HS-5 (cell line): ENCODE results near the gene MPDZ.

Source experiments
- DNase-seq: peaks from one replicate; pipeline ENCODE4 v3.0.0-alpha.2; 2012; ENCODE audit warnings: low read depth

Gene MPDZ

DNA sequence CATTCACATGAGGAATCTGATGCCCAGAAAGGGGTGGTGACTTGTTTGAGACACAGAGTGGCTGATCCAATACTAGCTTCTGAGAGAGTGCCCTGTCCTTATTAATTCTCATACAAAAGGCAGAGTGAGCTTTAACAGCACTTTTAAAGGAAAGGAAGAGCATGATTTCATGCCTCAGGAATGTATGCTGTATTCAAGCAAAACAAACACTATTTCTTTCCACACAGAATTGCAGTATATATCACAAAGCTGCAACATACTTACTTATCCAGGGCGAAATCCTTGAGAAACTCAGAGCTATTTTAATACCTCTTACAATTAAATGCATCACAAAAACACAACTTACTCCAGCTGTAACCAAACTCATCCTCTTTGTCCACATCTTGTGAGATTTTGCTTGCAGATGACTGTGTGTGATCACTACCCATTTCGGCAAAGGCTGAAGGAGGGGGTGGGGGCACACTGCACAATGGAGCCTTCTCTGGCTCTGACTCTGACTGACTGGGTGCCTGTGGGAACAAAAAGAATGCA is 139.8 kb downstream of the MPDZ start:
- DNase-seq = peak; percentile 78

- no peak for DNase-seq
Measured at GRCh38 chr9:13137426-13137825, 142.1 kb downstream of the MPDZ start.

DNA sequence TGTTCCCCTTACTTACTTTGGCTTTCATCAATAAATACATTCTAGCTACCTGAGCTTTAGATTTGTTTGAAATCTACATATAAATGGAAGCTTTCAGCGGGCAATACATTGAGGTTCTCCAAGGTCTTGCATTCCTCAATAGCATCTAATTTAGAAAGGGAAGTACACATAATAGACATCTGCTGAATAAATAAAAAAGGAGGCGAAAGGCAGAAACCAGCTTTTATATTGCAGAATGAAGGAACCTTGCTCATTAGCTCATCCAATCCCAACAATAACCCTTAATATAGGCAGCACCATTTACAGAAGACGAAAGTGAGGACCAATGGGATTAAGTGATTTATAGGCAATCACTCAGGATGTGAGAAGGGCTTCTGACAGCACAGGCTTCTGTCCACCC is 147.5 kb downstream of the MPDZ start:
- DNase-seq = no peak

GRCh38 chr9:13131416-13131815 is 148.1 kb downstream of the MPDZ start:
- no peak for DNase-seq

GRCh38 chr9:13128266-13128860 is 151.1 kb downstream of the MPDZ start:
- DNase-seq = no peak

DNA sequence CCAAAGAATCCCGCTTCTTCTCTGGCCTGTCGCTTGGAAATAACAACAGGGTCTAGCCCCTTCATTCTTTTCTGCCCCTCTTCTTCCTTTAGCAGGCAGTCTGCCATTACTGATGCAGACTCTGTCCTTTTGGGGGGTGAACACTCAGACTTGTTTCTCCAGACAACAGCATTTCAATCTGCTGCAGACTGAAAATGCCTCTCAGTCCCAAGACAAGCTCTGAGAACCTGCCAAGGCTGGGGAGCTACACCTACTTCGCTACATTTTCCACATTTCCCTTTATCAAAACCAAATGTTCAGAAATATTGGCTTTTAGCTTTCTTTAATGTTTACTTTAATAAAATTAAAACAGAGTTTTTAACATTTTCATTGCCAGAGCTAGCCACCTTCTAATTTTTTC is 152.4 kb downstream of the MPDZ start:
- DNase-seq = no peak

GRCh38 chr9:13125261-13125660 is 154.2 kb downstream of the MPDZ start:
- no peak for DNase-seq

DNA sequence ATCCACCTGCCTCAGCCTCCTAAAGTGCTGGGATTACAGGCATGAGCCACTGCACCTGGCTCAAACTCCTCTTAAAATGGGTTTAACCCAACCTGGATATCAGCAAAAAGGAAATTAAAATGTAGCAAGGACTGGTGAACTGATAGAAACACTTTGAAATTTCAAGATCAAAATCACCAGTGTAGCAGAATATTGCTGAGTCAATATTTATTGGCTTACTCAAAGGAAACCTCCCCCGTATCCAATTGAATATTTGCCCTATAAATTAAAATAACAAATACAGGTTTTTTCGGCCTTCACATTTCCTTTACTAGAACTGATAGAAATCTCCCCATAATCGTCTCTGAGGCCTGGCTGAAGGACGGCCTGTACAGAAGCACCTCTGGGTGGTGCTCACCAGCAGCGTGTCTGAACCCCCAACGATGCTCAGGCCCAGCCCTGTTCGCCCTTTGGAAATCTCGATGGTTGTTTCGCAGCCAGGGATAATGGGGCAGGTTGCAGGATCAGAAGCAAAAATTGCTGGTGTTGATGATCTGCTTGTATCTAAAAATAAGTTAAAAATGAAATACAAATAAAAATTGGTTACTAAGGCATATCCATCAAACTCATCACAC is 156.6 kb downstream of the MPDZ start:
- no peak for DNase-seq

- DNase-seq = no peak
Measured at GRCh38 chr9:13118313-13118712, 161.2 kb downstream of the MPDZ start.

DNA sequence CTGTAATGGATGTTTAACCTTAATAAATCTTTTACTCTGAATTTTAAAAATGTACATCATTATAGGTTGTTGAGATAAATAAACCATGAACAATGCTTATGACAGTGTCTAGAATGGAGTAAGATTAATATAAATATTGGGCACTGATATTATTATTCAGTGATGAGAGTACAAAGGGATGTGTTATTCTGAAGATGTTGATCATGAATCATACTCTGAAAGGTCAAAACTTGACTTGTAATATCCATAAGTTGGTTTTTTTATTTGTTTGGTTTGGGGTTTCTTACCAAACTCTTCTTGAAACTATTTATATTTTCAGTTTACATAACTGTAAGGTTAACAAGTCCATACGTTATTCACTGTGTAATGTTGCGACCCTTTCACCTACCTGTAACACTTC is 163.2 kb downstream of the MPDZ start:
- DNase-seq = no peak

DNA sequence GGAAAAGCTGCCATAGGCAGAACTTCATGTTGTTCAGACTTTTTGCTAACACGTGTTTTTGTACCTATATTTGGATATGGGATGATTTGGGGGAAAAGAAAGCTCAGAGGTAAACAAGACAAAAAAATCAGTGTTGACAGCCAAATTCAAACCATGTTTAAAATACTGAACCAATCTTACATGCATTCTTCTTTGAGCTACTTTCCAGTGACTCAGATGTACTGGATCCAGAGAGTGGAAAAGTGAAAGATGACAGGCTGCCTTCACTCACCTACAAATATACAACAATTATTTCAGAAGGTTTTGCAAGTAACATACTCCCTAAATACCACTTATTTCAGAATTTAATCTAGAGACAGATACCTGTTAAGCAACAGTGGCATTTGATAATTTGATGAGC is 165.7 kb downstream of the MPDZ start:
- peak; percentile 4 for DNase-seq

DNA sequence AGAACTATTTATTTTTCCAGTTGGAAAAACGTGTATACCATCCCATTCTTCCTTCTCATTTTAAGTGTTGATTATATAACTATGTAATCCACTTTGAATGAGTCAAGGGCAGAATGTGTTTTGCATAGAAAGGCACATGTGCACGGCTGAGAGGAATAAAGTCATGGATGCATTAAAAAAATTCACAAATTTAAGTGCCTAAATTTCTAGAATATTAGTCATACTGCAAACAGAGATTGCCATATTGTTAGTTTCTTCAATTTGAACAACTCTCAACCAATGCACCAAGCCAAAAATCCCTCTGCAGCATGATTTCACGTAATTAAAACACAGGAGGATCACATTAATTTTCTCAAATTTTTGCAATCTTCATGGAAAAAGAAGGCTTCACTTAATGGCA is 166.3 kb downstream of the MPDZ start:
- DNase-seq = peak; percentile 61

DNA sequence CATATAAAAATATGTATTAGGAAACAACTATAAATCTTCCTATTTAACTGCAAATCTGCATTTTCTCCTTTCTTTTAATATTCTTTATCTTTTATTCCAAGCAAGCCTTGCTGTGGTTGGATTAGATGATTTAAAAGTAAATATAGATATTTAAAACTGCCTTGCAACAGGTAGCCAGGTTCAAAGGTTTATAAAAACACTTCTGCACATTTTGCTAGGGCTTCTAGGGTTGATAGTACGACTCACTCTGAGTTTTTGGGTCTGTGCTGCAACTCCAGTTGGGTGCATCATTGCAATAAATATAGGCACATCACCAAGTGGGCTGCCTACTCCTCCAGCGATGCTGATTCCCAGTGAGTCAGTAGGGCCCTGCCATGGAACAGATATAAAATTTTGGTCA is 167.7 kb downstream of the MPDZ start:
- DNase-seq = no peak

DNA sequence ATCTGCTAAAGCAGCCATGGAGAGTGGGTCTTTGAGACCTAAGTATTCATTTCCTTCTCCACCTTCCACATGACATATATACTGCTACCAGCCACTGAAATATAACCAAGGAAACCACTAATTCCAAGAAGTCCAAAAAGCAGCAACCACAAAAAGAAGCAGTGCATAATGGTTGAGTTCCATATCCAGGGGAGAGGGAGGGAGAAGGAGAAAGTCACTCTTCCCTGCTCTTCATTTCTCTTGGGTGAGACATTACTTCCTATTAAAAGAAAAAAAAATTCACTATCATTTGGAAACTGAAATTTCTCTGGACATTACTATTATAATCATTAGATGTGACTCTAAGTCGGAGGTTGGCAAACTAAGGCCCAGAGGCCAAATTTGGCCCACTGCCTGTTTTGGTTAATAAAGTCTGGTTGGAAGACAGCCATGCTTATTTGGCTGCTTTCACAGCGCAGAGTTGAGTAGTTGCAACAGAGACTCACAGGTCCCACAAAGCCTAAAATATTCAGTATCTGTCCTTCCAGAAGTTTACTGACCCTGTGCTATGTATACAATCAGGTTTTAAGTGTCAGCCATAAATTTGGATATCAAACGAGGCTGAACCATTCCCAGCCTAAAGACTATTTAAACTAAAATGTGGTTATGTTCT is 168.6 kb downstream of the MPDZ start:
- no peak for DNase-seq

DNA sequence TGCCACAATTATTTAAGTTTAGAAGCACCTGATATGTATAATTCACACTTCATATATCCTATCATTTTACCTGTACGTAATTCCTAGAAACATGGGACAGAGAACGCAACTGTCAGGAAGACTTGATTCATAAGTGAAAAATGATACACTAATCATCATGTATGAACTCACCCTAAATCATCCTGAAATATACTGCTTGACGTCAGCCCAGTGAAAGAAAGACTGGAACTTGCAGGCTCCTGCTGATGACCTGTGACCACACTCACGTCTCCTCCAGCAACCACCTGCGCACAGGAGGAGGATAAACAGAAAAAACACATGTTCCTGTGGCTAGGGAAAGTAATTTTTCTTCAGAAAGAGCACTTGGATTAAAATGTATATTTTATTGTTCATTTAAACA is 169.7 kb downstream of the MPDZ start:
- DNase-seq = no peak

DNA sequence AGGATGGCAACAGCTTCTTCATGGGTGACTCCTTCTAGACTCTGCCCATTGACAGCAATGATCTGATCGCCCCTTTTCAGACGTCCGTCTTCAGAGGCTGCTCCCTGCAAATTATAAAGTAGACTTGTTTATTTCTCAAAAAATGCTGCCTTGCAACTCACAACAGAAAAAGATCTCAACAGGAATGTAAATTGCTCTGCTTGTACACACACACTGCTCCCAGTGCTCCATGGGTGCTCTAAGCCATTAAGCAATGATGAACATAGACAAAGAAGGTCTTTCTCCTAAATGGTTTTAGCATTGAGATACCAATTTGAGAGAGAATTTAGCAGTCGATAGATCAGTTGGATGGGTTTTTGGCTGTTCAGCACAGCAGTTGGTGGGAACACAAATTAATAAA is 172.5 kb downstream of the MPDZ start:
- no peak for DNase-seq

DNA sequence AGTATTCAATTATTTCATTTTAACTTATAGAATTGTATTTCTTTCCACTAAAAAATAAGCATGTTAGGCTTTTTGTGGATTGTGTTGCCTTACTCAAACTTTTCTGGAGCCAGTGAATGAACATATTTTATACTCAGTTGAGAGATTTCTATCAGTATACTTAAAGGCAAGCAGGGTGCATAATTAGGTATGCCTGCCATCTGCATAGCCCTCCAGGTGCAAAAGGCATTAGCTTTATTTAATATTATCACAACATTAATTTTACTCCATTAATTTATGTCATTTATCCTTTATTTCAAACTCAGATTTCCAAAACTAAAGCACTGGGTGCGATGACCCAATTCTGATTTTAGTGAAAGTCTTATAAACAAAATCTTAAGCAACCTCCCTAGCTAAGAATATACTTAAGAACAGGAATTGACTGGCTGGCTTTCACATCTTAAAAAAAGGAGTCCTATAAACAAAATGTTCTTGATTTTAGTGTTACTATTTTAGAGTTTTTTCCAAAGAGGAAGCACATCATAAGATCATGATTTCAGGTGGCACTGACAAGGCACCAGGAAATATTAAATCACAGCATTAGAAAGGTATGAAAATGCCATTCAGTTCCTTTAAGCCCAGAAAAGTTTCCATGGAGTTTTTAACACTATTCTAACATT is 178.4 kb downstream of the MPDZ start:
- DNase-seq = no peak

GRCh38 chr9:13095056-13095455 is 184.4 kb downstream of the MPDZ start:
- no peak for DNase-seq

DNA sequence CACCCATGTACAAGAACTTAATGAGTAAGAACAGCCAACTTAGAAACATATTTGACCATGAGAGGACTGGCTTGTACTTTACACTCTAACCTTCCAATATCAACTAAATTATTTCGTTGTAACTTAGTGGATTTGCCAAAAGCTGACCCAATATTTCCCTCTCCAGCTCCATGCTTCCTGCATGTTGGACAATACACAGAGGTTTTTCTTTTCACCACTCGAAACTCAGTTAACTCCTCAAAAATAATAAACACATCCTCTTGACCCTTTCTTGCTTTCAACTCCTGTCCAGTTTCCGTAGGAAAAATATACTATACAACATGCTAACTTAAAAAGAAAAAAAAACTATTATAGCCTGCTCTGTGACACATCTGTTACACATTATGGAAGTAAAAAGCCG is 188.9 kb downstream of the MPDZ start:
- DNase-seq = no peak

GRCh38 chr9:13089666-13090065 is 189.8 kb downstream of the MPDZ start:
- DNase-seq = no peak

DNA sequence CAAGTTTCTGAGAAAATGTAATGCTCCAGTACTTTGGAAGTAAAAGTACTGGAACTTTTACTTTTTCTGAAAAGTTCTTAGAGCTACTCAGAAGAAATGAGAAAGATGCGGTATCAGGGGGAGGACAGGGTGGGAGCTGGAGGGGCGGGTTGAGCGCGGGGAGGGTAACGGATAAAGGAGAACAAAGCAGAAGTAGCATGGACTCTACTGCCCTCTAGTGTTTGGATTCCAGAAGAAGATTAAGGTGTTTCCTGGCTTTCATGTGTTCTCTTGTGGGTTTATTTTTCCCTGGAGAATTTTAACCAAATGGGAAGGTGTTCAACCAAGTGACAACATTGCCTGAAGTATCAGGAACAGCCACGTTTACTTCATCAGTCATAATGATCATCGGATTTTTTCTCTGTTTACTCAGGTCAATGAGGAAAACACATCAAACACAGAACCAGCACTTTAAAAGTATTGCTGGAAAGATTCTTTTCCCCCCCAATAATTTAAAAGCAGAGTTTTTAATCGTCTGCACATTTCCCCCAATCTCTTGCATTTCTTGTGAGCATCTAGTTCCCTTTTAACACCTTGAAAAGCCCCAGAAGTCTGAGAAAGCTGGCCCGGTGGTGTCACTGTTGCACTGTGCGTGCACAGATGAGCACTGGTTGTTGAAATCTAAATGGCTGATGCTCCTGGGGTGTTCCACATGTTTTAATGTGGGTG is 190.6 kb downstream of the MPDZ start:
- DNase-seq = peak; percentile 44

GRCh38 chr9:13083963-13084528 is 195.4 kb downstream of the MPDZ start:
- DNase-seq = peak; percentile 15
